GM18870 (cell line): Measurements from ENCODE around the gene BTG2.
"Not testable (repeated sequence)": the region's sequence is repeated elsewhere in the genome, so short reads cannot be mapped to it uniquely, and the experiment has no call there.

Source experiments
- ATAC-seq: cut with Tn5 transposase; IDR thresholded peaks from one replicate; pipeline ENCODE4 v1.9.1; 2021; ENCODE audit warnings: moderate library complexity; ENCODE audit not compliant: unreplicated experiment

The BTG2 gene, protein sequence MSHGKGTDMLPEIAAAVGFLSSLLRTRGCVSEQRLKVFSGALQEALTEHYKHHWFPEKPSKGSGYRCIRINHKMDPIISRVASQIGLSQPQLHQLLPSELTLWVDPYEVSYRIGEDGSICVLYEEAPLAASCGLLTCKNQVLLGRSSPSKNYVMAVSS

DNA sequence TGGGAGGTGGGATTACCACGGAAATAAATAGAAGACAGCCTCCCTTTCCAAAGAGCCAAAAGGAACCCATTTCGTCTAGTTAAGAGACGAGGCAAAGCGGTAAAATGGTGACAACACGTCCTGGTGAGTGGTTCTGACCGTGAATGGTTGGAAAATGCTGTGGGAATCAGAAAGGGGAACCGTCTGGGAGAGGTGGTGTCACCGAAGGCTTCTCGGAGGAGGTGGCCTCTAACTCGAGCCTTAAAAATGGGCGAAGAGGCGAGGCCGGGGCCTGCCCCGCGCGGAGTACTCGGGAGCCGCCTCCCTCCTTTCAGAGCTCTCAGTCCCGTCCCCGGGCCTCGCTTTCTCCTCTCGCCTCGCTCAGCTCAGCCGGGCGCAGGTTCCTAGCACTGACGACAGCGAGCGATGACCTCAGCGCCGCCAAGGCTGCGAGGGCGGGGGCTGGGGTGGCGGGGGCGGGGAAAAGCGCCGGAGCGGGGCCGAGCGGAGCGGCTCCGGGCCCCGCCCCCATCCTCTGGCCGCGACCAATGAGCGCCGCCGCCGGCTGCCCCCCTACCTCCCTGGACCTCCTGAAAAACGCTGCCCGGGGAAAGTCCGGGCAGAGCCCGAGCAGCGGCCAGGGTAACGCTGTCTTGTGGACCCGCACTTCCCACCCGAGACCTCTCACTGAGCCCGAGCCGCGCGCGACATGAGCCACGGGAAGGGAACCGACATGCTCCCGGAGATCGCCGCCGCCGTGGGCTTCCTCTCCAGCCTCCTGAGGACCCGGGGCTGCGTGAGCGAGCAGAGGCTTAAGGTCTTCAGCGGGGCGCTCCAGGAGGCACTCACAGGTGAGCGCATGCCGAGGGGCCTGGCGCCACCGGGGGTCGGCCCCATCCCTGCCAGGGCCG, at the start of gene BTG2:
TSS of gene BTG2 (plus strand) at position 601 of the 890 bp plus-strand sequence. CDS start at position 689, 88 bp downstream.
- ATAC-seq, result peak; percentile 41

DNA sequence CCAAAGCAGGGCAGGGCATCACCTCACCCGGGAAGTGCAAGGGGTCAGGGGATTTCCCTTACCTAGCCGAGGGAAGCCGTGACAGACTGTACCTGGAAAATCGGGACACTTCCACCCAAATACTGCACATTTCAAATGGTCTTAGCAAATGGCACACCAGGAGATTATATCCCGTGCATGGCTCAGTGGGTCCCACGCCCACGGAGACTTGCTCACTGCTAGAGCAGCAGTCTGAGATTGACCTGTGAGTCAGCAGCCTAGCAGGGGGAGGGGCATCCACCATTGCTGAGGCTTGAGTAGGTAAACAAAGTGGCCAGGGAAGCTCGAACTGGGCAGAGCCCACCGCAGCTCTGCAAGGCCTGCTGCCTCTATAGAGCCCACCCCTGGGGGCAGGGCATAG, 48.7 kb upstream of the BTG2 start:
- ATAC-seq, result not testable (repeated sequence)

DNA sequence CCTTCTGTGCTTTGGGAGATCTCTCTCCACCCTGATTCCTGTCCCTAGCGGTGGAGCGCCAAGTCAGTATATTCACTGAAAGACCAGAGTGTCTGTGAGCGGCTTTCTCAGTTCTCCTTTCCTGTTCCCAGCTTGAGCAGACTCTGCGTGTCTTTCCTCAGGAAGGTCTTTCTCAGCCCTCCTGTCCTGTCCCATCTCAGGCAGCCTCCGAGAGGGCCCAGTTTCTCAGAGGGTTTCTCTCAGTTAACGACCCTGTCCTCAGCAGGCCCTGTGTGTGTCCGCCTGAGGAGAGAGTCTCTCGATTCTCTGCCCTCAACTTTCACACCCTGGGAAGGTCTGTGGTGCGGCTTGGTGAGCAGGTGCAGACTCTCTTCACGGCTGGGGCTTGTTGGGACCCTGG, 41.8 kb upstream of the BTG2 start:
- no peak for ATAC-seq

DNA sequence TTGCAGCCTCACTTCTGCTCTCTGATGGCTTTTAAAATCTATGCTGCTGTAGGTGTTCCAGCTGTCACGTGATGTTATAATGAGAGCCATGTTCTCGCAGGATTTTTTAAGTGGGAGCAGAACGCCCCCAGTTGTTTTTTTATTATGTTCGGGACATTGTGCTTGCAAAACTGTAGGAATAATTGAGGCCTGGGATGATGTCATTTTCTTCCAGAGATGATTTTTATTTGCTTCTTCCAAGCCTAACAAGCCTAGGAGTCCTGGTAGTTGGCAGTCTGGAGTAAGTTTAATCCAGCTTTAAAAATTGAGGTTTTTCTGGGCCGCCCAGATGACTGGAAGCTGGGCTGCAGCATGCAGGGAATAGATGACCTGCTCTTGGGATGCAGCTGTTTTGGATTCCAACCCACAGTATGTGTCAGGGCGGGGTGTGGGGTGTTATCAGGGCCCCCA, 41.2 kb upstream of the BTG2 start:
- ATAC-seq, result no peak

DNA sequence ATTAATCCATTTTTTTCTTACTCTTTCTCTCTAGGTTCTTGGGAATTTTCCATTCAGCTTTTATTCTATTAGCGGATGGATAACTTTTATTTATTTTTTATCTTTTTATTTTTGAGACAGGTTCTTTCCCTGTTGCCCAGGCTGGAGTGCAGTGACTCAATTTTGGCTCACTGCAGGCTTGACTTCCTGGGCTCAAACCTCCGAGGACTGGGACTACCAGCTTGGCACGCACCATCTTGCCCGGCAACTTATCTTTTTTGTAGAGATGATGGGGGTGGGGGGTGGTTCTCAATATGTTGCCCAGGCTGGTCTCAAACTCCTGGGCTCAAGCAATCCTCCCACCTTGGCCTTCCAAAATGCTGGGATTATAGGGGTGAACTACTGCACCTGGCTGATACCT, 39.8 kb upstream of the BTG2 start:
- ATAC-seq, result no peak

DNA sequence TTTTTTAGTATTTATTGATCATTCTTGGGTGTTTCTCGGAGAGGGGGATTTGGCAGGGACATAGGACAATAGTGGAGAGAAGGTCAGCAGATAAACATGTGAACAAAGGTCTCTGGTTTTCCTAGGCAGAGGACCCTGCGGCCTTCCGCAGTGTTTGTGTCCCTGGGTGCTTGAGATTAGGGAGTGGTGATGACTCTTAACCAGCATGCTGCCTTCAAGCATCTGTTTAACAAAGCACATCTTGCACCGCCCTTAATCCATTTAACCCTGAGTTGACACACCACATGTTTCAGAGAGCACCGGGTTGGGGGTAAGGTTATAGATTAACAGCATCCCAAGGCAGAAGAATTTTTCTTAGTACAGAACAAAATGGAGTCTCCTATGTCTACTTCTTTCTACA, 39.2 kb upstream of the BTG2 start:
- ATAC-seq, result not testable (repeated sequence)

DNA sequence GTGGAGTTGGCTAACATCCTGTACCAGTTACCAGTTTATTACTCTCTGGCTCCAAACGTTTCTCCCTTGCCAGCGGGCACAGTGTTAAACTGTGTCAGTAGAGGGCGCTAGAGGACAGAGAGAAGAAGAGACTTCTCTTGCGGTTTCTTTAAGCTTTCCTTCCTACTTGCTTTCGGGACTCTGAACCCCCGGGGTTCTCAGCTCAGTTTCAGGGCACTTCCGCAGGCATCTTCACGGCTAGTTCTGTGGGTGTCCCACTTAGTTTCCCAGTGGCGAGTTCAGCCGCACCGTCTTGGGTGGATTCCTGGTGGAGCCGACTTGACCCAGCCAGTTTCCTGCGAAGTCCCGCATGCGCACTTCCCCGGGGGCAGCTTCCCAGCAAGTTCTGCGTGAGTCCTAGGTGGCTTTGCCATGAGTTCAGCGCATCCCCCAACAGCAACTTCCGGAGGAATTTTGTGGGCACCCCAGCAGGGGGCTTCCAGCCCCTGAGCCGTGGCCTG, 37.9 kb upstream of the BTG2 start:
- ATAC-seq, result no peak

DNA sequence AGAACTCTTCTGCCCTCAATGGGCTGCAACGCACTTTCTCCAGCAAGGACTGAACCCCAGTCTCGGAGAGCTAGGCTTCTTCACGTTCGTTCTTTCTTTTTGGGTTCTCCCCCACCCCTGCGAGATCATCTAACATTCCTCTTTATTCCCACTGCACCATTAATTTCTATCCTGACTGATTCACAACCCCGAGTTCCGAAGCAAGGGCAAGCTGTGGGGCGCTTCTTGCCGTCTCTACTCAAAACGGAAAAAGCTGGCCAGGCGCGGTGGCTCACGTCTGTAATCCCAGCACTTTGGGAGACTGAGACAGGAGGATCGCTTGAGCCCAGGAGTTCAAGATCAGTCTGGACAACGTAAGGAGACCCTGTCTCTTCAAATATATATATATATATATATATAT, 37.4 kb upstream of the BTG2 start:
- ATAC-seq, result no peak

DNA sequence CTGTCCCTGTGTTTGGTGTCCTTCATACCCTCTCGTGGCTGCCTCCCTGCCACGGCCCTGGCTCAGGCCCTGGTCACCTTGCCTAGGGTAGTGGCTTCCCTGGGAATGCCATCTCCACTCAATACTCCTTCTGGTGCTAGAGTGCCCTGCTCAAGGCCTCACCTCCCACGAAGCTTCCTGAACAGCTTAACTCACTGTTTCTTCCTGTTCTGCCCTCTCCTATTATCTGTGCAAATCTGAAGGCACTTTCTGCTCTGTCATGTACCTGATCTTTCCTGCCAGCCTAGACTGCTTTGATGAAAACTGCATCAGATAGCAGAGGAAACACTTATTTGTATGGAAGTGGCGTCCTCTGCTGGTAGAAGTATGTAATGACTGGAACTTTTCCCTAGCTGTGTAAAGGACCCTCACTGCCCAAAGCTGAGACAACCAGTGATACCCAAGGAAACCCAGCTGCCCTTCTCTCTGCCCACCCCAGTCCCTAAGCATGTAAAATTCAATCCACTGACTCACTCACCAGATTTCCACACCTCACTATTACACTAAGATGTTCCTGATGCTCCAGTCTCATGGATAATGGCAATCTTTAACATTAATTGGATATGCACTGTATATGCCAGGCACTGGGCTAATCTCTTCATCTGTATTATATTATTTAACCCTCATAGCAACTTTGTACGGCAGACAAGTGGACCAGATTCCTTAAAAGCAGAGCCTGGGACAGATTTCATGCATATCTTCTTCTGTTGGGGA, 36.2 kb upstream of the BTG2 start:
- ATAC-seq, result no peak

DNA sequence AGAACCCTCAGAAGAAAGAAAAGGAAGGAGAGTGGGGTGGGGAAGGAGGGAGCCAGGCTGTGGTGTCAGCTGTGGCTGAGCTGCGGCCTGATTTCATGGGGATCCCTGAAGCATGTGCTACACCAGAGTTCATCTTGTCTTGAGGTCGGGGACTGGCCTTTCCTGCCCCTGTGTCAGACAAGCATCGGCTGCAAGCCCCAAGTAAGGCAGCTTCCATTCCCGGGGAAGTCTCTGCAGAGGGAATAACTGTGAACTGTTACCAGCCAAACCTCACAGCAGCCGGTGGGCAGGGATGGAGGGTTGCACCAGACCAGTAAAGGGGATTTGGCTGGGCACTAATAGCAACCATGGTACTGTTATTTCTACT, 35.7 kb upstream of the BTG2 start:
- no peak for ATAC-seq

DNA sequence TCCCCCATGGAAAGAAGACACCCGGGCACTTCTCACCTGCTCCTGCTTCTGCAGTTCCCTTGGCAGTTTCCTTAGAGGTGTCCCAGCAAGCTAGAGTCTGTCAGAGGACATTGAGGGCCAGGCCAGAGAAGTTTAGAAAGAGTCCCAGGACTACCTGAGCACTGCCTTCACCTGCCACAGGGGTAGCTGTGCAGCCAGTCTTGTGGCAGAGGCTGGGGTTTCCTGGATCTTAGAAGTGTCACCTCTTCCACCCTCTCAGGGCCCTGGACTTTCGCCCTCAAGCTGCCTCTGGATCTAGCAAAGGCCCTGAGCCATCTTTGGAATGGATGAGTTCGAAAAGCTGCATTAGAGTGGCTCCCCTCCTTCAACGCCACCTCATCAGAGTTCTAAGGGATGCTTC, 34.9 kb upstream of the BTG2 start:
- ATAC-seq, result no peak

DNA sequence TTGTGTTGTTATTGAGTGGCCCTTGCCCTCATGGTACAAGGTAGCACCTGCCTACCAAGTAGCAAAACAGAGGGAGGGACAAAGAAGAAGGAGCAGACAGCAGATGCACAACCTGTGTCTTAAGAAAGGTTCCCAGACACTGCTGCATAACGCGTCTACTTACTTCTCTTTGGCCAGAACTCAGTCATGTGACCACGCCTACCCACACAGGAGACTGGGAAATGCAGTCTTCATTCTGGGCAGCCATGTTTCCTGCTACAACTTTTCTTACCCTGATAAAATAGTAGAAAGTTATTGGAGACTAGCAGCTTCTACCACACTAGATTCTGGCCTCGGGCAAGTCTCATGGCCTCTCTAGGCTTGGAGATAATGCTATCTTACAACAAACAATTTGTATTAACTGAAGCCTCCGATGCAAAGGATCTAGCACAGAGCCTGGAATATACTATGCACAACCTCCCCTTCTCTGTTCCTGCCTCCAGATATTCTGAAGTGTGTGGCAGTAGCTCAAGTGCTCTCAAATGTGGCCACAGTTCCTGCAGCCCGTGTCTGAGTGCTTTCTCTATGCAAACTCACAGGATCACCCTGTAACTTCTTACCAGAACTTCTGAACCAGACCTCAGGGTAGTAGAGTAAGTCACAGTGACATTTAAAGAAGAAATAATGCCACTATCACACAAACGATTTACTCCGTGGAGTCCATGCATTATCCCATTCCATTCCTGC, 34.1 kb upstream of the BTG2 start:
- no peak for ATAC-seq

DNA sequence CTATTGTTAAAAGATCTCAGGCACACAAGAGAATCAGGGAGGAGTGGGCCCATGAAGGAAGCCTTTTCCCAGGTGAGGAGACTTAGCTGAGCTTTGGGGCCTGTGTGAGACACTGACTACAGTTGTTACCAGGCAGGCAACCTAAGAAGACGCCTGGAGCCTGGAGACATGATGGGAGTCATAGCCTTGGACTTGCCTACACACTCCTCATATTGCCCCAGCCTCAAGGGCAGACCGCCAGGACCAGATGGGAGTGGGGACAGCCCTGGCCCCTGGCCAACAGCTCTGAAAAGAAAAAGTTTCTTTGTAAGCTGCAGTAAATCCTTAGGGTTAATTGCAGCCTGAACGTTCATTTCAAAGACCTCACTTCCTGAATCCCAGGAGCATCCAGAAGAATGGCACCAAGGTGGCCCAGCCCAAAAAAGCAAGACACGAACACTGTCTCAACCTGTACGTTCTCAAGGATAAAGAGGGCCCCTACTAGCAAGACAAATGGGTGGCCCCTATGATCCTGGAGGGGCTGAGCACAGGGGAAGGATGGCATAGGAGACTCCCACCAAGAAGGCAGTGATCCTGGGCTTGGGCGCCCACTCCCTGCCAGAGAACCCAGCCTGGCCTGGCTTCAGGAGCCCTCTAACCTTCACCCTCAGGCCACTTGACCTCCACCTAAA, 33.2 kb upstream of the BTG2 start:
- no peak for ATAC-seq

DNA sequence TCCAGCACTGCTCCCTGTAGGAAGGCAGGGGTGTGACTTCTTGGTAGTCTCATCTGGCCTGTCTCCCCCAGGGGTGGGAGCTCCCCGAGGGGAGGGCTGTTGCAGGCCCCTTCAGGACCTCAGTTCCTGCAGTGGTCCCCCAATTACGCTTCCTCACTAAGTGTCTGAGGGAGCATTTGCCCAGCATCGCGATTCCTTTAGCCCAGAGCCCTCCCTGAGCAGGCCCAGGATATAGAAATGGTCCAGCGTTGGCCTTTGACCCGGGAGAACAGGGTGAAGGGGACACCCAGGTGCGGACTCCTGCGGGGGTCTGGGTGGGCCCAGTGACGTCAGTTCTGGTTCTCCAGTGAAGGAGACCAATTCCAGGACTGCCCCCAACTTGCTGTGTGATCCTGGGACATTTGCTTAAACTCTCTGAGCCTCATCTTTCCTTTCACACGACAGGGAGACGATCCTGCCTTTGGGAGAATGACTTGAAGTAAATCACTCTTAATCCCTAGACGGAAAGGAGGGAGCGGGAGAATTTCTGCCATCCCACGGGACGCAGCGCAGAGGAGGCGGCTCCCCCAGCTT, 32.6 kb upstream of the BTG2 start:
- ATAC-seq, result no peak

DNA sequence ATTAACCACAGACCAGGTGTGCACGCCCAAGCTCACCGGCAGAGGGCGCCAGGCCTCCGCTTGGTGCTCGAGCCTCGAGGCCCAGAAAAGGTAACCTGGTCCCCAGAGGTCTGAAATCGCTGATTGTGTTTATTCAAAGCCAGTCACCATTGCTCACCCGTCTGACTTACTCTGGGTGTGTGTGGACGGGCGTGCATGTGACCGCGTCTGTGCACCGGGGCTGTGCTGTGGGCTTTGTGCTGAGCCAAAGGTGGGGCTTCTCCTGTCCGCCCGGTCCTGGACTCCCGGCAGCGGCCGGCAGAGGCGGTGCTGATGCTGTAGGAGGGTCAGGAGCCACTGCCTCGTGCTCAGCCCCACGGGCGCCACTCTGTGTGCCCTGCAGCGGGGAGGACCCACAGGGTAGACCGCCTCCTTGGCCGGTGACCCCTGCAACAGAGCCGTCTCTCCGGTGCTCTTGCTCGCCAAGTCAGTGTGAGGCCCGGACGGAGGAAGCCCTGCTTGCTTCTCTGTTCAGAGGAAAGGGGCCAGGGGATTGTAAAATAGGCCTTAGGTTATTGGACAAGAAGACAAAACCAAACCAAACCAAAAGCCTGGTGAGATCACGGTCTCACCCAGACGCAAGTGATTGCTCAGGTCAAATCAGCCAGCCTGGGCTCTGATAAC, 32.0 kb upstream of the BTG2 start:
- ATAC-seq, result peak; percentile 47

DNA sequence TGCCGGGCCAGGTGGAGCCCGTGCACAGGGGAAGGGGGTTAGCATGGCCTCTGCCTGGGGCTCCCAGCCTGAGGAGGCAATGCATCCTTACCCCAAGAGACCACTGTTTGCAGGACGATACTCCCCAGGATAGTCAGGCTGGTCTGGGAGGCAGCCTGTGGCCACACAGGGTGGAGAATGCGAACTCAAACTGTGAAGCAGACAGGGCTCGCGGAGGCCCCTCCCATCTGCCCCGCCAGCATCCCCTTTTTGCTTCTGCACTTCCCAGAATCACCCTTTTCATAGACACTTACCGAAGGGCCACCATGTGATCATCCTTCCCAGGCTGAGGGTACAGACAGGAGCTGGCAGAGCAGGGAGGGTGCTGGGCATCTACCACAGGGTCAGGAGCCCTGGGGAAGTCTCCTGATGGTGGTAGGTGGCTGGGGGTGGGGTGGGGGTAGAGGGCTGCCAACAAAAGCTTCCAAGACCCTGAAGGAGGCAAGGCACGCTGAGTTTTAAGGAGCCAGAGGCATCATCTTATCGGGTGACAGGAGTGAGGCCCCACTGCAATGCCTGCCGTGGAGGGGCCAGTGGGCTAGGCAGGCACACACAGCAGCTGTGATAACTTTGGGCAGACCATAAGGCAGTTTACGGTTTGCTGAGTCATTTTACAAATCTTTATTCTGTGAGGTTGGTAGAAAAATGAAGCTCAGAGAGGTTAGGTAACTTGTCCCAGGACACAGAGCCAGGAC, 31.3 kb upstream of the BTG2 start:
- no peak for ATAC-seq

DNA sequence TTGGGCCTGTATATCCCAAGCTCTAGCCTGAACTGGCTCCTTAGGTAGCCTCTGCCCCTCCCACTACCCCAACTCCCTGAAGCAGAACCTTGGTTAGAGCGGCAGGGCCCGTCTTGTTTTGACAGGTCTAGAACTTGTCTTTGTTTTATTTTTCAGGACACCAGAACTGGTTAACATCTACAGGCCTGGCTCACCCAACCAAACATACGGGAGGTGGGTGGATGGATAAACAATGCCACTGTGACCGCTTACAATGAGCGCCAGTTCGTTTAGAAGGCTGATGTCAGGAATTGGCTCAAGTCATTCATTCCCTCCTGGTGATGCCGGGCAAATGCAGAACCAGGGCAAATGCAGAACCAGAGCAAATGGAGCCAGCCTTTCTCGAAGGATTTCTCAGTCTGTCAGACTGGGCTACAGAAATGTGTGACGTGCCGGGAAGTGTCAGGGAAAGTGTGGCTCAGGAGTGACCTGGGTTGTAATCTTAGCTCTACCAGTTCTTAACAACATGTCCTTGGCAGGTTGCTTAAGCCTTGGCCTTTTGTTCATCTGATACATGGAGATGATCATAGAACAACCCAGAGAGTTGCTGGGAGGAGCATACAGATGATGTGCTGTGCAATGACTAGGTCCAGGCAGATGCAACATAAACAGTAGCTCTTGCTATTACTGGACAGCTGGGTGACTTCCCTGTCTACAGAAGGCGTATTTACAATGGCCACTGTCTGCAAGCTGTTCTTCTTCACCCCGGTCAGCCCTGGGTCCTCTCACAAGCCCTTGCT, 30.5 kb upstream of the BTG2 start:
- ATAC-seq, result no peak

DNA sequence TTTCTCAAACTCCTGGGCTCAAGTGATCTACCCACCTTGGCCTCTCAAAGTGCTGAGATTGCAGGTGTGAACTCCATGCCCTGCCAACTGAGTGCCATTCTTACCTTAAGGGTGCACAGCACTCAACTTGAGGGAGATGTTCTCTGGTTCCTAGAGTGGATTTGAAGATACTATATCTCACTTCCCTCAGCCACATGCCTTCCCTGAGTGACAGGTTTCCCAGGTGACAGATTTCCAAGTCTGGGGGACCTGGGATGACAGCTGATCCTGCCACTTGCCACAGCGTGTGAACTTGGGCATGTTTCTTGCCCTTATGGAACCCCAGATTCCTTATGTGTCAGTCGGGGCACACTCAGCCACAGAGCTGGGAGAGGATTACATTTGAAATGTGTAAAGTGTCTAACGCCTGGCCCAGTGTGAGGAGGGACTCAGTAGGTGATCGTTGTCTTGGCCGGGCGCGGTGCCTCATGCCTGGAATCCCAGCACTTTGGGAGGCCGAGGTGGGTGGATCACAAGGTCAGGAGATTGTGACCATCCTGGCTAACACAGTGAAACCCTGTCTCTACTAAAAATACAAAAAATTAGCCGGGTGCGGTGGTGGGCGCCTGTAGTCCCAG, 29.6 kb upstream of the BTG2 start:
- no peak for ATAC-seq
